Lung (tissue), 12 donors: Measurements from ENCODE around the gene LDHB. TPM values are rescaled to one million over a fixed set of nuclear protein-coding genes. Genes with fewer than 3 reads are reported as not detected.
"Not testable (repeated sequence)": the region's sequence is repeated elsewhere in the genome, so short reads cannot be mapped to it uniquely, and the experiment has no call there.

ENCODE experiments used
- ATAC-seq: fragments of 200-7000 bp; cut with Tn5 transposase; one replicate; pipeline ENCODE4 v1.9.1; 2020; ENCODE audit warnings: moderate number of reproducible peaks; ENCODE audit not compliant: insufficient read depth, low FRiP score
- DNase-seq, 3 donors: peaks; one replicate each; pipeline ENCODE4 v3.0.0-alpha.2; 2013 to 2017
- H3K27ac ChIP-seq, 2 donors: one replicate each; pipeline ENCODE4 v1.5.1; 2013; ENCODE audit warnings: mild to moderate bottlenecking in 2 of 2, moderate library complexity in 2 of 2, control low read depth in 1 of 2, inconsistent platforms in 1 of 2, low read depth in 1 of 2, low read length in 1 of 2
- H3K27me3 ChIP-seq, 3 donors: one replicate each; pipeline ENCODE4 v1.5.1; 2013; ENCODE audit warnings: low read length in 2 of 3; ENCODE audit not compliant: control insufficient read depth in 3 of 3, insufficient read depth in 3 of 3
- H3K36me3 ChIP-seq, 4 donors: one replicate each; pipeline ENCODE4 v1.5.1; 2013; ENCODE audit warnings: low read length in 4 of 4, mild to moderate bottlenecking in 1 of 4, moderate library complexity in 1 of 4; ENCODE audit not compliant: control insufficient read depth in 4 of 4, insufficient read depth in 4 of 4
- H3K4me1 ChIP-seq, 5 donors: one replicate each; pipeline ENCODE4 v1.5.1; 2013; ENCODE audit warnings: low read length in 5 of 5, mild to moderate bottlenecking in 2 of 5, moderate library complexity in 1 of 5; ENCODE audit not compliant: control insufficient read depth in 5 of 5, insufficient read depth in 5 of 5
- H3K4me3 ChIP-seq: one replicate; pipeline ENCODE4 v1.5.1; 2013; ENCODE audit warnings: mild to moderate bottlenecking, control low read depth, moderate library complexity
- H3K9ac ChIP-seq, 2 donors: one replicate each; pipeline ENCODE4 v1.5.1; 2013; ENCODE audit warnings: low read length in 2 of 2, control low read depth in 1 of 2; ENCODE audit not compliant: insufficient read depth in 1 of 2
- H3K9me3 ChIP-seq, 4 donors: one replicate each; pipeline ENCODE4 v1.5.1; 2013; ENCODE audit warnings: low read length in 3 of 4, mild to moderate bottlenecking in 1 of 4, moderate library complexity in 1 of 4; ENCODE audit not compliant: control insufficient read depth in 4 of 4, insufficient read depth in 3 of 4
- WGBS, 2 donors: extraction: QIAGEN DNeasy Blood & Tissue Kit; methylation state at CpG; one replicate each; pipeline ENCODE4 v1.1.7; 2013; 5-methylcytosine and 5-hydroxymethylcytosine counted together
- polyA plus RNA-seq, 2 donors: library from polyadenylated mRNA; stranded (reverse); fragments of 200-250 nt; gene quantifications; one replicate each; pipeline ENCODE4 v1.2.1, GENCODE V29; 2013
- total RNA-seq, 2 donors: library from RNA; depleted of rRNA in 1 of 2; stranded (reverse); fragments of >200 nt in 1 of 2; gene quantifications; one replicate each; pipeline ENCODE4 v1.2.1, GENCODE V29; 2014 to 2021
- TF ChIP-seq, protein P1 (sequence below): IDR thresholded peaks from 2 replicates; pipeline ENCODE4 v1.5.1; 2012; ENCODE audit warnings: mild to moderate bottlenecking; ENCODE audit errors: control extremely low read depth, extremely low read depth
- donor health status: control.
- donor health status: control.
- donor health status: Bipolar disorder and iron deficiency.
- donor health status: healthy.
- donor health status: DM: yes; HTN: yes; CAD: no.

LDHB gene
- total and polyA plus RNA-seq, 4 donors: 370 to 551 (median 459) TPM

- no peaks in the 10 kb centered on the region for H3K27me3 ChIP-seq
- ATAC-seq (no peak), DNase-seq (no peak)
- no peaks in the 10 kb centered on the region for H3K36me3 ChIP-seq
- H3K4me1 ChIP-seq: peaks cover 0 to 17% (median 2%) of the 10 kb centered on the region in 5 donors
- TF ChIP-seq, protein P1, sequence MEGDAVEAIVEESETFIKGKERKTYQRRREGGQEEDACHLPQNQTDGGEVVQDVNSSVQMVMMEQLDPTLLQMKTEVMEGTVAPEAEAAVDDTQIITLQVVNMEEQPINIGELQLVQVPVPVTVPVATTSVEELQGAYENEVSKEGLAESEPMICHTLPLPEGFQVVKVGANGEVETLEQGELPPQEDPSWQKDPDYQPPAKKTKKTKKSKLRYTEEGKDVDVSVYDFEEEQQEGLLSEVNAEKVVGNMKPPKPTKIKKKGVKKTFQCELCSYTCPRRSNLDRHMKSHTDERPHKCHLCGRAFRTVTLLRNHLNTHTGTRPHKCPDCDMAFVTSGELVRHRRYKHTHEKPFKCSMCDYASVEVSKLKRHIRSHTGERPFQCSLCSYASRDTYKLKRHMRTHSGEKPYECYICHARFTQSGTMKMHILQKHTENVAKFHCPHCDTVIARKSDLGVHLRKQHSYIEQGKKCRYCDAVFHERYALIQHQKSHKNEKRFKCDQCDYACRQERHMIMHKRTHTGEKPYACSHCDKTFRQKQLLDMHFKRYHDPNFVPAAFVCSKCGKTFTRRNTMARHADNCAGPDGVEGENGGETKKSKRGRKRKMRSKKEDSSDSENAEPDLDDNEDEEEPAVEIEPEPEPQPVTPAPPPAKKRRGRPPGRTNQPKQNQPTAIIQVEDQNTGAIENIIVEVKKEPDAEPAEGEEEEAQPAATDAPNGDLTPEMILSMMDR: no peak
- H3K9me3 ChIP-seq: no peaks in the 10 kb centered on the region
- H3K9ac ChIP-seq: no peak overlapping the region
- H3K4me3 ChIP-seq: no peak overlapping the region
- 73% methylated on average over 3 of the region's 3 CpGs for WGBS, 2 donors
- no peak overlapping the region for H3K27ac ChIP-seq
Observed at GRCh38 chr12:21675641-21676040, 18.0 kb upstream of the LDHB start.

- no peaks in the 10 kb centered on the region for H3K27me3 ChIP-seq
- 92 to 97% methylated on average over 5 of the region's 5 CpGs for WGBS, 2 donors
- peaks cover 0 to 17% (median 2%) of the 10 kb centered on the region in 5 donors for H3K4me1 ChIP-seq
- no peaks in the 10 kb centered on the region for H3K9me3 ChIP-seq
- no peaks in the 10 kb centered on the region for H3K36me3 ChIP-seq
- DNase-seq (no peak), ATAC-seq (no peak)
- TF ChIP-seq, protein P1: no peak
- H3K27ac ChIP-seq: no peak overlapping the region
- no peak overlapping the region for H3K4me3 ChIP-seq
- H3K9ac ChIP-seq: no peak overlapping the region
Observed at GRCh38 chr12:21675096-21675495, 17.5 kb upstream of the LDHB start.

- DNase-seq, ATAC-seq, H3K27ac ChIP-seq, H3K9ac ChIP-seq, H3K36me3 ChIP-seq, H3K27me3 ChIP-seq, H3K4me3 ChIP-seq, H3K9me3 ChIP-seq: not testable (repeated sequence)
- WGBS, 2 donors: 96 to 97% methylated on average over 36 to 39 of the region's 39 CpGs
- H3K4me1 ChIP-seq: peaks cover 0 to 17% (median 1%) of the 10 kb centered on the region in 5 donors
Observed at GRCh38 chr12:21673830-21674552, 16.3 kb upstream of the LDHB start.

GRCh38 chr12:21672146-21672545, 14.5 kb upstream of the LDHB start:
- Histone ChIP-seq H3K4me3 (no peak overlapping the region), H3K27ac (no peak overlapping the region), H3K9ac (no peak overlapping the region), H3K4me1 (peaks cover 0 to 8% (median 0%) of the 10 kb centered on the region in 5 donors), H3K9me3 (no peaks in the 10 kb centered on the region), H3K36me3 (no peaks in the 10 kb centered on the region), H3K27me3 (no peaks in the 10 kb centered on the region)
- WGBS, 2 donors: 53 to 74% methylated on average over 1 of the region's 1 CpG
- TF ChIP-seq, protein P1: no peak
- peak in 2 of 3 donors; percentile 39 to 61 for DNase-seq
- no peak for ATAC-seq
